Measurements from ENCODE around the gene GGCT. TPM values are rescaled to one million over a fixed set of nuclear protein-coding genes. Genes with fewer than 3 reads are reported as not detected.

Gene GGCT
- polyA plus RNA-seq, 2 of the 4 experiments (the other 2 are of a cell fraction), result 69.7 to 79.6 TPM

DNA sequence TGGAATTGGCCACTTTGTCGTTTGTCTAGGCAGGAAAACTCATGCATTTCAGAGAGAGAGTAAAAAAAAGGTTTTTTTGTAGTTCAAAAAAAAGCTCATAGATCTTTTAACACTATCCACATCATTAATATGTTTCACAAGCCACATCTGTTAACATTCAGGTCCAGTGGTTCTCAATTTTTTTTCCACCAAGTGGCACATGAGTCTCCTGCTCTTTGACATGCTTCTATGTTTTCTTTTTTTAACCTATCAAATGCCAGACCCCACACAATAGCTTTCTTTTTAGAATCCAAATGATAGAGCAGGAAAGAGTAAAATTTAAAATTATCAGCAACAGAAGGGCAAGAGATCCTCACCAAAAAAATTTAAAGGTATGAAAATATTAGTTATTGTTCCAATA lies 46.3 kb downstream of the GGCT start:
- no peak for FAIRE-seq
- CTCF ChIA-PET, result interaction anchor here (1.0 to 1.7 kb wide), 2 partner anchors 11 to 62 kb away, joined by 3 read pairs; no protein-coding TSS in a partner anchor

DNA sequence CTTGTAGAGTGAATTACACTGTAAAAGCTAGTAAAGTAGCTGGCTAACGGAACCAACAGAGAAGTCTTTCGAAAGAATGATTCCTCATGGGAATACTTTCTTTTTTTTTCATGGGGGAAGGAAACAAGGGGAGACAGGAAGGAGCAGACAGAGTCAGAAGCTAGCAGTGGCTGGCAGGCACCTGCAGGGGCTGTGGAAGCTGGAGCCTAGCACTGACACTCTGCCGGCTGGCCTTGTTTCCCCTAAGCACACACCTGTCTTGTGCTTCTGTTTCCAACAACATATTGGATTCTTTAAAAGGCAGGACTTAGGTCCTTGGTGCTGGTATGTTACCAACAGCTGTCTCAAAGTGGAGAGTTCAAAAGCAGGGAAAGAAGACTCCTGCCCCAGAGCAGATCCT lies 50.7 kb downstream of the GGCT start:
- ATAC-seq, result no peak

More for the DNA sequence above, 46.3 kb downstream of the GGCT start:
- POLR2A ChIA-PET, result no interaction called here
- 53% methylated on average over 1 of the region's 1 CpG for WGBS (ENCODE audit: missing lambda C conversion rate)
- H3K27ac ChIP-seq, result peak overlapping the region; percentile 77 to 90
- H3K4me1 ChIP-seq, result peaks cover 37% of the 10 kb centered on the region
- H3K9me3 ChIP-seq, result no peaks in the 10 kb centered on the region
- H3K4me2 ChIP-seq, result peak overlapping the region; percentile 77
- ATAC-seq (no peak), DNase-seq (ENCODE audit: low read depth in 1 of 2, low spot score in 1 of 2) (no peak)
- no peak for TF ChIP-seq KDM1A (IDR thresholded peaks at IDR 0.05; ENCODE audit: low read depth)
- TF ChIP-seq PHF8 (IDR thresholded peaks at IDR 0.05; ENCODE audit: borderline replicate concordance, low read depth), result no peak
- no peak for TF ChIP-seq ZC3H11A (IDR thresholded peaks at IDR 0.05)
- no peak for TF ChIP-seq JUNB (IDR thresholded peaks at IDR 0.05)
- TF ChIP-seq, protein P1, sequence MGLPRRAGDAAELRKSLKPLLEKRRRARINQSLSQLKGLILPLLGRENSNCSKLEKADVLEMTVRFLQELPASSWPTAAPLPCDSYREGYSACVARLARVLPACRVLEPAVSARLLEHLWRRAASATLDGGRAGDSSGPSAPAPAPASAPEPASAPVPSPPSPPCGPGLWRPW (IDR thresholded peaks at IDR 0.05), result no peak
- no peak for TF ChIP-seq NFE2L2 (conservative IDR thresholded peaks at IDR 0.05; ENCODE audit: low read length)
- no peak for TF ChIP-seq FOXS1 (CRISPR knock-in tag; IDR thresholded peaks at IDR 0.05)
- TF ChIP-seq, protein P2, sequence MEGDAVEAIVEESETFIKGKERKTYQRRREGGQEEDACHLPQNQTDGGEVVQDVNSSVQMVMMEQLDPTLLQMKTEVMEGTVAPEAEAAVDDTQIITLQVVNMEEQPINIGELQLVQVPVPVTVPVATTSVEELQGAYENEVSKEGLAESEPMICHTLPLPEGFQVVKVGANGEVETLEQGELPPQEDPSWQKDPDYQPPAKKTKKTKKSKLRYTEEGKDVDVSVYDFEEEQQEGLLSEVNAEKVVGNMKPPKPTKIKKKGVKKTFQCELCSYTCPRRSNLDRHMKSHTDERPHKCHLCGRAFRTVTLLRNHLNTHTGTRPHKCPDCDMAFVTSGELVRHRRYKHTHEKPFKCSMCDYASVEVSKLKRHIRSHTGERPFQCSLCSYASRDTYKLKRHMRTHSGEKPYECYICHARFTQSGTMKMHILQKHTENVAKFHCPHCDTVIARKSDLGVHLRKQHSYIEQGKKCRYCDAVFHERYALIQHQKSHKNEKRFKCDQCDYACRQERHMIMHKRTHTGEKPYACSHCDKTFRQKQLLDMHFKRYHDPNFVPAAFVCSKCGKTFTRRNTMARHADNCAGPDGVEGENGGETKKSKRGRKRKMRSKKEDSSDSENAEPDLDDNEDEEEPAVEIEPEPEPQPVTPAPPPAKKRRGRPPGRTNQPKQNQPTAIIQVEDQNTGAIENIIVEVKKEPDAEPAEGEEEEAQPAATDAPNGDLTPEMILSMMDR (IDR thresholded peaks at IDR 0.05), result no peak
- TF ChIP-seq, protein P3, sequence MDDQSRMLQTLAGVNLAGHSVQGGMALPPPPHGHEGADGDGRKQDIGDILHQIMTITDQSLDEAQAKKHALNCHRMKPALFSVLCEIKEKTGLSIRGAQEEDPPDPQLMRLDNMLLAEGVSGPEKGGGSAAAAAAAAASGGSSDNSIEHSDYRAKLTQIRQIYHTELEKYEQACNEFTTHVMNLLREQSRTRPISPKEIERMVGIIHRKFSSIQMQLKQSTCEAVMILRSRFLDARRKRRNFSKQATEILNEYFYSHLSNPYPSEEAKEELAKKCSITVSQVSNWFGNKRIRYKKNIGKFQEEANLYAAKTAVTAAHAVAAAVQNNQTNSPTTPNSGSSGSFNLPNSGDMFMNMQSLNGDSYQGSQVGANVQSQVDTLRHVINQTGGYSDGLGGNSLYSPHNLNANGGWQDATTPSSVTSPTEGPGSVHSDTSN (IDR thresholded peaks at IDR 0.05), result no peak
- no peak for TF ChIP-seq TP53 (CRISPR knock-in tag; IDR thresholded peaks at IDR 0.05)
- TF ChIP-seq, protein P4, sequence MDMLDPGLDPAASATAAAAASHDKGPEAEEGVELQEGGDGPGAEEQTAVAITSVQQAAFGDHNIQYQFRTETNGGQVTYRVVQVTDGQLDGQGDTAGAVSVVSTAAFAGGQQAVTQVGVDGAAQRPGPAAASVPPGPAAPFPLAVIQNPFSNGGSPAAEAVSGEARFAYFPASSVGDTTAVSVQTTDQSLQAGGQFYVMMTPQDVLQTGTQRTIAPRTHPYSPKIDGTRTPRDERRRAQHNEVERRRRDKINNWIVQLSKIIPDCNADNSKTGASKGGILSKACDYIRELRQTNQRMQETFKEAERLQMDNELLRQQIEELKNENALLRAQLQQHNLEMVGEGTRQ (IDR thresholded peaks at IDR 0.05), result no peak
- no peak for TF ChIP-seq RFX5 (IDR thresholded peaks at IDR 0.05)
- TF ChIP-seq, protein P5, sequence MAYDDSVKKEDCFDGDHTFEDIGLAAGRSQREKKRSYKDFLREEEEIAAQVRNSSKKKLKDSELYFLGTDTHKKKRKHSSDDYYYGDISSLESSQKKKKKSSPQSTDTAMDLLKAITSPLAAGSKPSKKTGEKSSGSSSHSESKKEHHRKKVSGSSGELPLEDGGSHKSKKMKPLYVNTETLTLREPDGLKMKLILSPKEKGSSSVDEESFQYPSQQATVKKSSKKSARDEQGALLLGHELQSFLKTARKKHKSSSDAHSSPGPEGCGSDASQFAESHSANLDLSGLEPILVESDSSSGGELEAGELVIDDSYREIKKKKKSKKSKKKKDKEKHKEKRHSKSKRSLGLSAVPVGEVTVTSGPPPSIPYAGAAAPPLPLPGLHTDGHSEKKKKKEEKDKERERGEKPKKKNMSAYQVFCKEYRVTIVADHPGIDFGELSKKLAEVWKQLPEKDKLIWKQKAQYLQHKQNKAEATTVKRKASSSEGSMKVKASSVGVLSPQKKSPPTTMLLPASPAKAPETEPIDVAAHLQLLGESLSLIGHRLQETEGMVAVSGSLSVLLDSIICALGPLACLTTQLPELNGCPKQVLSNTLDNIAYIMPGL (CRISPR knock-in tag; IDR thresholded peaks at IDR 0.05; ENCODE audit: borderline replicate concordance), result no peak
- no peak for TF ChIP-seq RAD21 (conservative IDR thresholded peaks at IDR 0.05 in 1 of 2, IDR thresholded peaks at IDR 0.05 in 1 of 2)
- TF ChIP-seq ZFP36 (IDR thresholded peaks at IDR 0.05; ENCODE audit: borderline replicate concordance, partially characterized antibody), result no peak
- TF ChIP-seq POLR2AphosphoS2 (conservative IDR thresholded peaks at IDR 0.05; ENCODE audit: low read length), result no peak
- TF ChIP-seq KDM5A (IDR thresholded peaks at IDR 0.05), result no peak
- TF ChIP-seq MAZ (IDR thresholded peaks at IDR 0.05; ENCODE audit: borderline replicate concordance, low read depth, low read length), result no peak
- no peak overlapping the region for H3K4me3 ChIP-seq

More for the DNA sequence above, 50.7 kb downstream of the GGCT start:
- TF ChIP-seq NPAS2 (CRISPR knock-in tag; IDR thresholded peaks at IDR 0.05; ENCODE audit: borderline replicate concordance), result no peak
- TF ChIP-seq, protein P6, sequence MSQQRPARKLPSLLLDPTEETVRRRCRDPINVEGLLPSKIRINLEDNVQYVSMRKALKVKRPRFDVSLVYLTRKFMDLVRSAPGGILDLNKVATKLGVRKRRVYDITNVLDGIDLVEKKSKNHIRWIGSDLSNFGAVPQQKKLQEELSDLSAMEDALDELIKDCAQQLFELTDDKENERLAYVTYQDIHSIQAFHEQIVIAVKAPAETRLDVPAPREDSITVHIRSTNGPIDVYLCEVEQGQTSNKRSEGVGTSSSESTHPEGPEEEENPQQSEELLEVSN (IDR thresholded peaks at IDR 0.05; ENCODE audit: borderline replicate concordance, low read depth), result no peak
- no peak for TF ChIP-seq EHMT2 (IDR thresholded peaks at IDR 0.05; ENCODE audit: low read depth)
- TF ChIP-seq MAZ (IDR thresholded peaks at IDR 0.05; ENCODE audit: borderline replicate concordance, low read depth, low read length), result no peak
- TF ChIP-seq GATA3 (IDR thresholded peaks at IDR 0.05; ENCODE audit: borderline replicate concordance), result no peak
- TF ChIP-seq, protein P7, sequence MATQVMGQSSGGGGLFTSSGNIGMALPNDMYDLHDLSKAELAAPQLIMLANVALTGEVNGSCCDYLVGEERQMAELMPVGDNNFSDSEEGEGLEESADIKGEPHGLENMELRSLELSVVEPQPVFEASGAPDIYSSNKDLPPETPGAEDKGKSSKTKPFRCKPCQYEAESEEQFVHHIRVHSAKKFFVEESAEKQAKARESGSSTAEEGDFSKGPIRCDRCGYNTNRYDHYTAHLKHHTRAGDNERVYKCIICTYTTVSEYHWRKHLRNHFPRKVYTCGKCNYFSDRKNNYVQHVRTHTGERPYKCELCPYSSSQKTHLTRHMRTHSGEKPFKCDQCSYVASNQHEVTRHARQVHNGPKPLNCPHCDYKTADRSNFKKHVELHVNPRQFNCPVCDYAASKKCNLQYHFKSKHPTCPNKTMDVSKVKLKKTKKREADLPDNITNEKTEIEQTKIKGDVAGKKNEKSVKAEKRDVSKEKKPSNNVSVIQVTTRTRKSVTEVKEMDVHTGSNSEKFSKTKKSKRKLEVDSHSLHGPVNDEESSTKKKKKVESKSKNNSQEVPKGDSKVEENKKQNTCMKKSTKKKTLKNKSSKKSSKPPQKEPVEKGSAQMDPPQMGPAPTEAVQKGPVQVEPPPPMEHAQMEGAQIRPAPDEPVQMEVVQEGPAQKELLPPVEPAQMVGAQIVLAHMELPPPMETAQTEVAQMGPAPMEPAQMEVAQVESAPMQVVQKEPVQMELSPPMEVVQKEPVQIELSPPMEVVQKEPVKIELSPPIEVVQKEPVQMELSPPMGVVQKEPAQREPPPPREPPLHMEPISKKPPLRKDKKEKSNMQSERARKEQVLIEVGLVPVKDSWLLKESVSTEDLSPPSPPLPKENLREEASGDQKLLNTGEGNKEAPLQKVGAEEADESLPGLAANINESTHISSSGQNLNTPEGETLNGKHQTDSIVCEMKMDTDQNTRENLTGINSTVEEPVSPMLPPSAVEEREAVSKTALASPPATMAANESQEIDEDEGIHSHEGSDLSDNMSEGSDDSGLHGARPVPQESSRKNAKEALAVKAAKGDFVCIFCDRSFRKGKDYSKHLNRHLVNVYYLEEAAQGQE (IDR thresholded peaks at IDR 0.05), result no peak
- TF ChIP-seq CEBPB (IDR thresholded peaks at IDR 0.05), result no peak
- TF ChIP-seq ZC3H11A (IDR thresholded peaks at IDR 0.05), result no peak
- no peak for TF ChIP-seq FOXS1 (CRISPR knock-in tag; IDR thresholded peaks at IDR 0.05)
- ChIA-PET CTCF (interaction anchor here (1.0 to 1.8 kb wide), 3 partner anchors 15 to 178 kb away, joined by 3 to 4 read pairs (median 4); no protein-coding TSS in a partner anchor), POLR2A (no interaction called here)
- Histone ChIP-seq H3K4me3 (no peak overlapping the region), H3K4me1 (peaks cover 18% of the 10 kb centered on the region), H3K4me2 (no peak overlapping the region), H3K27ac (no peak overlapping the region), H3K9me3 (no peaks in the 10 kb centered on the region)
- DNase-seq (ENCODE audit: low read depth in 1 of 2, low spot score in 1 of 2) (no peak), FAIRE-seq (no peak)
- WGBS (ENCODE audit: missing lambda C conversion rate), result 89% methylated on average over 3 of the region's 3 CpGs

Data from A549 (cell line).